ENCODE results near the gene ZFR. TPM values are rescaled to one million over a fixed set of nuclear protein-coding genes. Genes with fewer than 3 reads are reported as not detected.

Gene ZFR
- total RNA-seq, 1 donor from 2014 or later: 64.3 TPM

DNA sequence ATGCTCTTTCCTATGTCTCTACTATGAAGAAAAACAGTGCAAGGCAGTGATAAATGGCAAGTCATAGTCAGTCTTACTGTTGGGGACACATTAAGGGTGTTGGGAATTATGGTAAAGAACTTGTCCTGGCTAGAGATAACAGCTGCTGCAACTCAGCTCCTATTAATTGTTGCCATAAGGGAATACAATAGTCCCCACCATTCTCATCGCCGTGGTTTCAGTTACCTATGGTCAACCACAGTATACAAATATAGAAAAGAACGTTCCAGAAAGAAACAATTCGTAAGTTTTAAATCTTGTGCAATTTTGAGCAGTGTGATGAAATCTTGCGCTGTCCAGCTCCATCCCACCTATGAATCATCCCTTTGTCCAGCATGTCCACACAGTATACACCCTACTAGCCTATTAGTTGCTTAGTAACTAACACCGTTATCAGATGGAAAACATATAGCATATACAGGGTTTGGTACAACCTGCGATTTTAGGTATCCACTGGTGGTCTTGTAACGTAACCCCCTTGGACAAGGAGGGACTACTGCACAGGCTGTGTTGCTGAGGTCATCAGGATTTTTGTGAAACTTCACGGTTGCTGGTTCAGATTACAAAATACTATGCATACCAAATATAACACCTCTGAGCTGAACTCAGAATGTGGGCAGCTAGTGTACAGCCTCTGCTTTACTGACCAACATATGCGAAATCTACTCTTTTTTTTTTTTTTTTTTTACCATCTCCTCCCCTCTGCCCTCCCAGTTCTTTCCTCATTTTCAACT, 53.5 kb downstream of the ZFR start:
- Mint-ChIP-seq H3K27me3 (no peaks in the 10 kb centered on the region), H3K4me3 (no peak overlapping the region), H3K9me3 (no peaks in the 10 kb centered on the region), H3K27ac (no peak overlapping the region), H3K4me1 (no peaks in the 10 kb centered on the region), H3K36me3 (ENCODE audit: low read depth) (peaks cover 80% of the 10 kb centered on the region)
- CTCF ChIA-PET: no interaction called here
- ATAC-seq (ENCODE audit: low read depth): no peak
- intact Hi-C loops (cut with micrococcal nuclease): no loop called here
- TF ChIP-seq, protein P1, sequence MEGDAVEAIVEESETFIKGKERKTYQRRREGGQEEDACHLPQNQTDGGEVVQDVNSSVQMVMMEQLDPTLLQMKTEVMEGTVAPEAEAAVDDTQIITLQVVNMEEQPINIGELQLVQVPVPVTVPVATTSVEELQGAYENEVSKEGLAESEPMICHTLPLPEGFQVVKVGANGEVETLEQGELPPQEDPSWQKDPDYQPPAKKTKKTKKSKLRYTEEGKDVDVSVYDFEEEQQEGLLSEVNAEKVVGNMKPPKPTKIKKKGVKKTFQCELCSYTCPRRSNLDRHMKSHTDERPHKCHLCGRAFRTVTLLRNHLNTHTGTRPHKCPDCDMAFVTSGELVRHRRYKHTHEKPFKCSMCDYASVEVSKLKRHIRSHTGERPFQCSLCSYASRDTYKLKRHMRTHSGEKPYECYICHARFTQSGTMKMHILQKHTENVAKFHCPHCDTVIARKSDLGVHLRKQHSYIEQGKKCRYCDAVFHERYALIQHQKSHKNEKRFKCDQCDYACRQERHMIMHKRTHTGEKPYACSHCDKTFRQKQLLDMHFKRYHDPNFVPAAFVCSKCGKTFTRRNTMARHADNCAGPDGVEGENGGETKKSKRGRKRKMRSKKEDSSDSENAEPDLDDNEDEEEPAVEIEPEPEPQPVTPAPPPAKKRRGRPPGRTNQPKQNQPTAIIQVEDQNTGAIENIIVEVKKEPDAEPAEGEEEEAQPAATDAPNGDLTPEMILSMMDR (IDR thresholded peaks at IDR 0.05): no peak
- DNase-seq: no peak
- POLR2A ChIA-PET: no interaction called here

DNA sequence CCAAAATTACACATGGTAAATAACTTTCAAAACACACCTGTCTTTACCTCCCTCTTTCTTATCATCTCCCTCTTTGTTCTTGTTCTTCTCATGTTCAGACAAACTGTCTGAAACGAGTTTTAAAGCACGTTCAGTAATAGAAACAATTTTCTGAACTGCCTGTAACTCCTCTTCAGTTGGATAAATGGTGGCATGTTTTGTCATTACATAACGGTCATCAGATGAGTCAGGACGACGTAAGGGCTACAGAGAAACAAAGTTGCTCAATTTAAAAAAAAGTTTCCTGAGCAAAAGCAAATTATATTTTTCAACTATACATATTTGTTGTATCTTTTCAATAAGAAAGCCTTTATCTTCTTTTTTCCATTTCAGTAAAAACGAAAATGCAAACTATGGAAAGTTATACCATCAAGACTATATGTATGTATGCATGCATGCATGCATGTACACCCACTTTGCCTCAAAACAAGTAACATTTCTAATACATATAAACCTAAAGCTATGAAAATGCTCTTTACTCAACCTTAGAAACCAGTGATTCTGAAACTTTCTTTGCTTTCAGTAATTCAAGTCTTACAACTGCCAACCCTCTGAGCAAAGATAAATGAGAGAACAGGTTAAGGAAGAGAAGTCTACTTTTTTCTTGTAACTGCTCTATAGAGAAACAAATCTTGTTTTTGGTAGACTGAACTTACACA, 56.0 kb downstream of the ZFR start:
- DNase-seq (no peak), ATAC-seq (ENCODE audit: low read depth) (no peak)
- Mint-ChIP-seq H3K4me3 (no peak overlapping the region), H3K27ac (no peak overlapping the region), H3K9me3 (no peaks in the 10 kb centered on the region), H3K4me1 (no peaks in the 10 kb centered on the region), H3K27me3 (no peaks in the 10 kb centered on the region), H3K36me3 (ENCODE audit: low read depth) (peaks cover 78% of the 10 kb centered on the region)
- CTCF ChIA-PET: interaction anchor here (0.7 kb wide), 1 partner anchor 124 kb away, joined by 7 read pairs; no protein-coding TSS in a partner anchor
- intact Hi-C loops (cut with micrococcal nuclease): no loop called here
- TF ChIP-seq, protein P1 (IDR thresholded peaks at IDR 0.05): no peak
- POLR2A ChIA-PET: interaction anchor here (0.6 kb wide), 1 partner anchor 212 kb away, joined by 5 read pairs; no protein-coding TSS in a partner anchor

DNA sequence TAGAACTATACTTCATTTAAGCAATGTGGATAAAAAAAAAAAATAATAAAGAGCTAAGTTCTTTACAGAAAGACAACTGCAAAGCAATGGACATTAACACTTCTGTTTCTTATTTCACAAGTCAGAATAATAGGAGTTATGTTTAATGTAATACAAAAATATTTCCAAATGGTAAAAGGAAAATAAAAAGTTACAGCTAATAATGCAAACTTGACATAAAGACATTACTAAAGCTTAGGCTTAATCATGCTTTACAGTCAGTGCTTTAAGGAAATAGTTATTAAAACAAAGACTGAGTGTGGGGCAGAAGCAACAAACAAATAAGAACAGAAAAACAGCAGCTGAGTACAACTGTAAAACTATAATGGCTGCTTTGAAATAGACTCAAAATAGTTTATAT, 56.7 kb downstream of the ZFR start:
- no peak for DNase-seq
- Mint-ChIP-seq H3K27me3 (no peaks in the 10 kb centered on the region), H3K4me3 (no peak overlapping the region), H3K4me1 (no peaks in the 10 kb centered on the region), H3K27ac (no peak overlapping the region), H3K36me3 (ENCODE audit: low read depth) (peaks cover 81% of the 10 kb centered on the region), H3K9me3 (no peaks in the 10 kb centered on the region)
- TF ChIP-seq, protein P1 (IDR thresholded peaks at IDR 0.05): no peak
- intact Hi-C loops (cut with micrococcal nuclease): no loop called here
- CTCF ChIA-PET: interaction anchor here (0.7 kb wide), 1 partner anchor 124 kb away, joined by 7 read pairs; no protein-coding TSS in a partner anchor
- no peak for ATAC-seq (ENCODE audit: low read depth)
- POLR2A ChIA-PET: interaction anchor here (0.6 kb wide), 1 partner anchor 213 kb away, joined by 5 read pairs; no protein-coding TSS in a partner anchor

DNA sequence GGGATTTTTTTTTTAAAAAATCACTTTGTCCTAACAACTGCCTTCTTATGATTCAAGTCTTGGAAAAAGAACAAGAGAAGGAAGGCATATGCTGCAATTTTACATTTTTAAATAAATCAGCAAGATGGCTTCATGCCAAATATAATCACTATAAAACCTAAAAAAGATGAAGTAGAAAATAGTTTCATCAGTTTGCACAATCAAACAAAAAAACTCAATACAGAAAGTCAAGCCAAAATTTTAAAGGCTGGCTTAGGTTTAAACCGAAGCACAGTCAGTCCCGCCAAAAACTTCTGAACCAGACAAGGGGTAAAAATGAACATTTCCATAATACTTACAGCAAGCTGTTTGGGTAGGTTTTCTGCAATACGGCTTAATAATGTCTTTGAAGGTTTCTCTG, 57.3 kb downstream of the ZFR start:
- TF ChIP-seq, protein P1 (IDR thresholded peaks at IDR 0.05): no peak
- CTCF ChIA-PET: interaction anchor here (0.9 to 2.1 kb wide), 2 partner anchors 155 to 203 kb away, joined by 5 to 6 read pairs; no protein-coding TSS in a partner anchor
- intact Hi-C loops (cut with micrococcal nuclease): no loop called here

DNA sequence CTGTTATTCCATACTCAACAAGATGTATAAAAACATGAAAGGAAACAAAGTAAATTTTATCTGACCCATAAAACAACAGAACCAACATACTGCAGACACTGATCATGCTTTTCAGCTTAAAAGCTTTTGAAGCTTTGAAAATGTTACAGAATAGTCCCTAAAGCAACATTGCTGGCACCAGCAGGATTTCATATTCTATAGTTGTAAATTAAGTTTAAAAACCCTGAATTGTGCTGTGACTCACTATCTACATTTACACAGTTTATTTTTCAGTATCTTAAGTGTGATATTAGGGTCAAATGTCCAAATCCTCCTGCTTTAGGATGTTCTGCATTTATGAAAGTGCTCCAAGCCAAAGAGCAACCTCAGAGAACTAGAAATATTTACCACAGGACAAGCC, 59.9 kb downstream of the ZFR start:
- TF ChIP-seq, protein P1 (IDR thresholded peaks at IDR 0.05): no peak
- DNase-seq (no peak), ATAC-seq (ENCODE audit: low read depth) (no peak)
- H3K27ac Mint-ChIP-seq: no peak overlapping the region
- no peak overlapping the region for H3K4me3 Mint-ChIP-seq
- H3K4me1 Mint-ChIP-seq: no peaks in the 10 kb centered on the region
- CTCF ChIA-PET: no interaction called here
- H3K27me3 Mint-ChIP-seq: no peaks in the 10 kb centered on the region
- peaks cover 76% of the 10 kb centered on the region for H3K36me3 Mint-ChIP-seq (ENCODE audit: low read depth)
- no peaks in the 10 kb centered on the region for H3K9me3 Mint-ChIP-seq
- POLR2A ChIA-PET: no interaction called here
- intact Hi-C loops (cut with micrococcal nuclease): no loop called here

More for the DNA sequence above, 57.3 kb downstream of the ZFR start:
- Mint-ChIP-seq H3K9me3 (no peaks in the 10 kb centered on the region), H3K4me3 (no peak overlapping the region), H3K36me3 (ENCODE audit: low read depth) (peaks cover 79% of the 10 kb centered on the region), H3K27me3 (no peaks in the 10 kb centered on the region), H3K4me1 (no peaks in the 10 kb centered on the region), H3K27ac (no peak overlapping the region)
- DNase-seq (no peak), ATAC-seq (ENCODE audit: low read depth) (no peak)
- POLR2A ChIA-PET: no interaction called here
